Measurements from ENCODE around the gene EED.

EED gene

DNA sequence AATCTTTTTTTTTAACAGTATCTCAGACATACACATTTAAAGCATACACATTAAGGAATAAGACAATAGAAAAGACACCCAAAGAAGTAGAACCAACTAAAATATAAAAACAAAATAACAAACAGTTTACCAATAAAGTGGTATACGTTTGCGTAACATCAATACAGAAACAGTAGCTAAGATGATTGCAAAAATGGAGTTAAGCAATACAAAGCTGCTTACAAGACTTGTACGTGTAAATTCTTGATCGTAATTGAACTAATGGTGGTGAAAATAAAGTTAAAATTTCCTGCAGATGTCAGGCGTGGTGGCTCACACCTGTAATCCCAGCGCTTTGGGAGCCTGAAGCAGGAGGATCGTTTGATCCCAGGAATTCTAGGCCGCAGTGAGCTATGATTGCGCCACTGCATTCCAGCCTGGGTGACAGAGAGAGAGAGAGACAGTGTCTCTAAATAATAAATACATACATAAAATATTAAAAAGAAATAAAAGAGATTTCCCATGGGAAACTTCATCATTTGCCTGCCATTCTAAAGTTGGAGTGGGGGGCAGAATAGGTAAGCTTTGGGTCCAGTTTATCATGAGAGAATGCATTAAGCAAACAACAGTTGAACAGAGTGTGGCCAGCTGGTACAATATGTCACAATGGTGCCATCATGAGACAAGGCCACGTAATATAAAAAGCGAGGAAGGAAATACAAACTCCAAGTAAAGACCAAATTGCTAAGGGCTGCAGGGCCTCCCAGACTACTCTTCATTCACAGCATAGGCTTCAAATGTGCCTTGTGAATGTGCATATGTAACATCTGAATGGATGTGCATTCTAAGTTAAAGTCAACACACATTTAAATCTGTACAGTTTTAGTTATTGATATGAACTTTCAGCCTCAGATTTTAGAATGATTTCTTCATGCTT, 38.9 kb upstream of the EED start:
- H3K9ac ChIP-seq (ENCODE audit: low read depth in 1 of 2, low read length in 2 of 2): no peak overlapping the region
- H3K9me3 ChIP-seq (ENCODE audit: control insufficient read depth in 1 of 2, low read length in 2 of 2): no peaks in the 10 kb centered on the region
- H3K27me3 ChIP-seq (ENCODE audit: control insufficient read depth in 1 of 2, insufficient read depth in 2 of 2, low read length in 2 of 2): no peaks in the 10 kb centered on the region
- no peak overlapping the region for H3K27ac ChIP-seq (ENCODE audit: low read depth, low read length)
- no peaks in the 10 kb centered on the region for H3K36me3 ChIP-seq (ENCODE audit: control insufficient read depth in 1 of 2, insufficient read depth in 2 of 2, low read length in 2 of 2)
- no peak overlapping the region for H3K4me3 ChIP-seq (ENCODE audit: low read depth in 1 of 2, low read length in 2 of 2)
- peaks cover 0 to 4% of the 10 kb centered on the region in 2 donors for H3K4me1 ChIP-seq (ENCODE audit: control insufficient read depth in 1 of 2, insufficient read depth in 2 of 2, low read length in 2 of 2)

DNA sequence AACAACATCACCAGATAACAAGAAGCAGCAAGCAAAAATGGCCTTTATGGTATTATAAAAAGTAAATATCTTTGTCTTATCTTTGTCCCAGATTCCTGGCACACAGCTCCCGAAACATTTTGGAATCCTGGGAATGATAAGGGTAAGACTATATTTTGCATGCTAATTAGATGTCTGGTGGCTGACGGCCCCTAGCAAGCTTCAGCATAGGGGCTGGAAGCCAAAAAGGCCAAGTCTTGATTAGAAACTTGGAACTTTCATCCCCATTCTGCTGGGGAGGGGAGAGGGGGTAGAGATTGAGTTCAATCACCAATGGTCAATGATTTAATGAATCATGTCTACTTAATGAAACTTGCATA, 38.2 kb upstream of the EED start:
- peaks cover 0 to 4% of the 10 kb centered on the region in 2 donors for H3K4me1 ChIP-seq (ENCODE audit: control insufficient read depth in 1 of 2, insufficient read depth in 2 of 2, low read length in 2 of 2)
- no peak overlapping the region for H3K4me3 ChIP-seq (ENCODE audit: low read depth in 1 of 2, low read length in 2 of 2)
- no peaks in the 10 kb centered on the region for H3K36me3 ChIP-seq (ENCODE audit: control insufficient read depth in 1 of 2, insufficient read depth in 2 of 2, low read length in 2 of 2)
- no peaks in the 10 kb centered on the region for H3K27me3 ChIP-seq (ENCODE audit: control insufficient read depth in 1 of 2, insufficient read depth in 2 of 2, low read length in 2 of 2)
- H3K9me3 ChIP-seq (ENCODE audit: control insufficient read depth in 1 of 2, low read length in 2 of 2): no peaks in the 10 kb centered on the region
- H3K27ac ChIP-seq (ENCODE audit: low read depth, low read length): no peak overlapping the region
- H3K9ac ChIP-seq (ENCODE audit: low read depth in 1 of 2, low read length in 2 of 2): no peak overlapping the region

DNA sequence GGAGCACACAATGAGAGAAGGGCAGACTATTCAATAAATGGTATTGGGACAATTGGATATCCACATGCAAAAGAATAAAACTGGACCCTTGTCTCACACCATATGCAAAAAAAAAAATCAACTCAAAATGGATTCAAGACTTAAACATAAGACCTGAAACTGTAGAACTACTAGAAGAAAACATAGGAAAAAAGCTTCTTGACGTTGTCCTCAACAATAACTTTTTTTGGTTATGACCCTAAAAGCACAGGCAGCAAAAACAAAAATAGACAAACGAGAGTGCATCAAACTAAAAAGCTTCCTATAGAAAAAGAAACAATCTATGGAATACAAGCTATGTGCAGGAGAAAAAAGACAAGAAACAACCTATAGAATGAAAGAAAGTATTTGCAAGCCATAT, 37.1 kb upstream of the EED start:
- H3K9me3 ChIP-seq (ENCODE audit: control insufficient read depth in 1 of 2, low read length in 2 of 2): no peaks in the 10 kb centered on the region
- H3K4me1 ChIP-seq (ENCODE audit: control insufficient read depth in 1 of 2, insufficient read depth in 2 of 2, low read length in 2 of 2): no peaks in the 10 kb centered on the region
- H3K4me3 ChIP-seq (ENCODE audit: low read depth in 1 of 2, low read length in 2 of 2): no peak overlapping the region
- H3K27me3 ChIP-seq (ENCODE audit: control insufficient read depth in 1 of 2, insufficient read depth in 2 of 2, low read length in 2 of 2): no peaks in the 10 kb centered on the region
- no peak overlapping the region for H3K27ac ChIP-seq (ENCODE audit: low read depth, low read length)
- H3K9ac ChIP-seq (ENCODE audit: low read depth in 1 of 2, low read length in 2 of 2): no peak overlapping the region
- no peaks in the 10 kb centered on the region for H3K36me3 ChIP-seq (ENCODE audit: control insufficient read depth in 1 of 2, insufficient read depth in 2 of 2, low read length in 2 of 2)

DNA sequence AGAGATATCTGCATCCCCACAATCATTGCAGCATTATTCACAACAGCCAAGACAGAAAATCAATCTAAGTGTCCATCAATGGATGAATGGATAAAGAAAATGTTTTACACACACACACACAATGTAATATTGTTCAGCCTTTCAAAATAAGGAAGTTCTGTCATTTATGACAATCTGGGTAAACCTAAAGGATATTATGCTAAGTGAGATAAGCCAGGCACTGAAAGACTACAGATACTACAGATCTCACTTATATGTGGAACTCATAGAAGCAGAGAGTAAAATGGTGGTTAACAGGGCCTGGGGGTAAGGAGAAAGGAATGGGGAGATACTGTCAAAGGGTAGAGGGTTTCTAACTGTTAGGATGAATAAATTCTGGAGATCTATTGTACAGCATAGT, 36.0 kb upstream of the EED start:
- no peaks in the 10 kb centered on the region for H3K4me1 ChIP-seq (ENCODE audit: control insufficient read depth in 1 of 2, insufficient read depth in 2 of 2, low read length in 2 of 2)
- H3K9me3 ChIP-seq (ENCODE audit: control insufficient read depth in 1 of 2, low read length in 2 of 2): no peaks in the 10 kb centered on the region
- H3K9ac ChIP-seq (ENCODE audit: low read depth in 1 of 2, low read length in 2 of 2): no peak overlapping the region
- no peaks in the 10 kb centered on the region for H3K27me3 ChIP-seq (ENCODE audit: control insufficient read depth in 1 of 2, insufficient read depth in 2 of 2, low read length in 2 of 2)
- H3K27ac ChIP-seq (ENCODE audit: low read depth, low read length): no peak overlapping the region
- no peak overlapping the region for H3K4me3 ChIP-seq (ENCODE audit: low read depth in 1 of 2, low read length in 2 of 2)
- H3K36me3 ChIP-seq (ENCODE audit: control insufficient read depth in 1 of 2, insufficient read depth in 2 of 2, low read length in 2 of 2): no peaks in the 10 kb centered on the region

DNA sequence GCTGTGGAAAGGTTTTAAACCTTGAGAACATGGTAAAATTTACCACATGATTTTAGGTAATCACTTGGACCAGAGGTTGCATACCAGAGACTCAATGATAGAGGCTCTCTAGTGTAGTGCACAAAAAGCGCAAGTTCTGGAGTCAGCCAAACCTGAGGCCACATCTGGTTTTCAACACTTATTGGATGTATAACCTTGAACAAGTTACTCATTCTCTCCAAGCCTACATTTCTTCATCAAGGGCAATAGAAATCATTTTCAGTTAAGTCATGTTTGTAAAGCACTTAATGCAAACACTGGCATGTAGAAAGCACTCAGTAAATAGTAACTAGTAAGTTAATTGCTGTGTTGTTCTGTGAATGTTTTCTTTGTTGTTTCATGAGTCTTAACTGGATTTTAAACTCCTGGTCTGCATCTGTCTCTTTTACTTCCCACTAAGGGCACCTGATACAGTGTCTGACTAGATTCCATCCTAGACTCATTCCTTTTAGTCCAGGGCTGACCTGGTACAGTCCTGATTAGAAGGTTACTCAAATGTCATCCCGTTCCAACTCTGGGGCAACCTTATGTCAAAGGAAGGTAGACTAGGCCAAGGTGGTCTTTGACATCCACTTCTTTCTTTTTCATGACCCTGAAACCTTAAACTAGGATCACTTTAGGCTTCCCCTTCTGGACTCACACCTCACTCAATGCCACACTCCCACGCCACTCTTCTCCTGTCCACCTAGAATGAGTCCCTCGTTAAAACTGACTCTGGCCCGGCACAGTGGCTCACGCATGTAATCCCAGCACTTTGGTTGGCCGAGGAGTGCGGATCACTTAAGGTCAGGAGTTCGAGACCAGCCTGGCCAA, 34.5 kb upstream of the EED start:
- H3K4me1 ChIP-seq (ENCODE audit: control insufficient read depth in 1 of 2, insufficient read depth in 2 of 2, low read length in 2 of 2): no peaks in the 10 kb centered on the region
- H3K27me3 ChIP-seq (ENCODE audit: control insufficient read depth in 1 of 2, insufficient read depth in 2 of 2, low read length in 2 of 2): no peaks in the 10 kb centered on the region
- H3K4me3 ChIP-seq (ENCODE audit: low read depth in 1 of 2, low read length in 2 of 2): no peak overlapping the region
- H3K9me3 ChIP-seq (ENCODE audit: control insufficient read depth in 1 of 2, low read length in 2 of 2): no peaks in the 10 kb centered on the region
- H3K36me3 ChIP-seq (ENCODE audit: control insufficient read depth in 1 of 2, insufficient read depth in 2 of 2, low read length in 2 of 2): no peaks in the 10 kb centered on the region
- no peak overlapping the region for H3K9ac ChIP-seq (ENCODE audit: low read depth in 1 of 2, low read length in 2 of 2)
- no peak overlapping the region for H3K27ac ChIP-seq (ENCODE audit: low read depth, low read length)

DNA sequence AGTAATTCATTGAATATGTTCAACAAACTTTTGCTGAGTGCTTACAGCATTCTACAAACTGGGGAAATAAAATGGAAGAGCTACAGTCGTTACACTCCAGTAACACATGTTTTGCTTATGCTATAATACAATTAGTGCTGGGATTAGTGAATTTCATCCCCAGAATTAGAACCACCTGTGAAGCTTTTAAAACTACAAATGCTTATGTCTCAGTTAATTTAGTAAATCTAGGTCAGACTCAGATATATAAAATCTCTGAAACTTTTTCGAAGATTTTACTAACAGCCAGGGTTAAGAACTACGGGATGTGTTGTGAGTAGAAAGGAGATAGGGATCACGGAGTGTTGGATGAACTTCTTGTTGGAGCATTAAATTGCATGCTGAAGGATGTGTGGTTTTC, 33.7 kb upstream of the EED start:
- Histone ChIP-seq H3K9ac (ENCODE audit: low read depth in 1 of 2, low read length in 2 of 2) (no peak overlapping the region), H3K36me3 (ENCODE audit: control insufficient read depth in 1 of 2, insufficient read depth in 2 of 2, low read length in 2 of 2) (no peaks in the 10 kb centered on the region), H3K27ac (ENCODE audit: low read depth, low read length) (no peak overlapping the region), H3K9me3 (ENCODE audit: control insufficient read depth in 1 of 2, low read length in 2 of 2) (no peaks in the 10 kb centered on the region), H3K4me3 (ENCODE audit: low read depth in 1 of 2, low read length in 2 of 2) (no peak overlapping the region), H3K27me3 (ENCODE audit: control insufficient read depth in 1 of 2, insufficient read depth in 2 of 2, low read length in 2 of 2) (no peaks in the 10 kb centered on the region), H3K4me1 (ENCODE audit: control insufficient read depth in 1 of 2, insufficient read depth in 2 of 2, low read length in 2 of 2) (no peaks in the 10 kb centered on the region)

DNA sequence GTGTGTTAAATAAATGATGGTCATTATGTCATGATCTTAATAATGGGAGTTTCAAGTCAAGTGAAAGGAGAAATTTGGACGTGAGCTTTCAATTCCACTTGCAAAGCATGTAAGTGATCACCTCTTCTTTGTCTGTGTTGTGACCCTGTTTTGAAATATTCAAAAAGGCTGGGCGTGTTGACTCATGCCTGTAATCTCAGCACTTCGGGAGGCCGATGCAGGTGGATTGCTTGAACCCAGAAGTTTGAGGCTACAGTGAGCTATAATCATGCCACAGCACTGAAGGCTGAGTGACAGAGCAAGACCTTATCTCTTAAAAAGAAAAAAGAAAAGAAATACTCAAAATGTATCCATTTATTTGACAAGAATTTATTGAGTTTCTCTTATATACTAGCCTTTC, 32.9 kb upstream of the EED start:
- Histone ChIP-seq H3K27ac (ENCODE audit: low read depth, low read length) (no peak overlapping the region), H3K4me1 (ENCODE audit: control insufficient read depth in 1 of 2, insufficient read depth in 2 of 2, low read length in 2 of 2) (no peaks in the 10 kb centered on the region), H3K4me3 (ENCODE audit: low read depth in 1 of 2, low read length in 2 of 2) (no peak overlapping the region), H3K9ac (ENCODE audit: low read depth in 1 of 2, low read length in 2 of 2) (no peak overlapping the region), H3K36me3 (ENCODE audit: control insufficient read depth in 1 of 2, insufficient read depth in 2 of 2, low read length in 2 of 2) (no peaks in the 10 kb centered on the region), H3K27me3 (ENCODE audit: control insufficient read depth in 1 of 2, insufficient read depth in 2 of 2, low read length in 2 of 2) (no peaks in the 10 kb centered on the region), H3K9me3 (ENCODE audit: control insufficient read depth in 1 of 2, low read length in 2 of 2) (no peaks in the 10 kb centered on the region)

DNA sequence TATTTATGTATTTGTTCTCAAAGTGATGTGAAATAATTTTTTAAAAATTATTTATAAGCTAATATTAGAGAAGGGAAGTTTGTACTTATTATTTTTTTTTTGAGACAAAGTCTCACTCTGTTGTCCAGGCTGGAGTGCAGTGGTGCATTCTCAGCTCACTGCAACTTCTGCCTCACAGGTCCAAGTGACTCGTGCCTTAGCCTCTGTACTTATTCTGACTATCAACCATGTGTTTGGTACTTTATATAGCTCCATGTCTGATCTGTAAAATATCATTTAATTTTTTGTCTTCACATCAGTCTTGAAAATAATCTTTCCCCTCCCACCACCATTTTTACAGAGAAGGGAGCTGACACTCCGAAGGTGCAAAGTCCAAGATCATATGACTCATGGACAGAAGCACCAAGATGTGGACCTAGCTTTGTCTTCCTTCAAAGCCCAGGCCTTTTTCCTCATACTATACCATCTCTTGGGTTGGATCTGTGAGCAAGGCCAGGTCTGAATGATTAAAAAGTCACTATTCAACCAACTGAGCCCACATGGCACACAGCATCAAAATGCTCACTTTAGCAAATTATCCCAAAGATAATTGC, 32.4 kb upstream of the EED start:
- Histone ChIP-seq H3K27me3 (ENCODE audit: control insufficient read depth in 1 of 2, insufficient read depth in 2 of 2, low read length in 2 of 2) (no peaks in the 10 kb centered on the region), H3K9ac (ENCODE audit: low read depth in 1 of 2, low read length in 2 of 2) (no peak overlapping the region), H3K27ac (ENCODE audit: low read depth, low read length) (no peak overlapping the region), H3K4me1 (ENCODE audit: control insufficient read depth in 1 of 2, insufficient read depth in 2 of 2, low read length in 2 of 2) (no peaks in the 10 kb centered on the region), H3K36me3 (ENCODE audit: control insufficient read depth in 1 of 2, insufficient read depth in 2 of 2, low read length in 2 of 2) (no peaks in the 10 kb centered on the region), H3K4me3 (ENCODE audit: low read depth in 1 of 2, low read length in 2 of 2) (no peak overlapping the region), H3K9me3 (ENCODE audit: control insufficient read depth in 1 of 2, low read length in 2 of 2) (no peaks in the 10 kb centered on the region)

DNA sequence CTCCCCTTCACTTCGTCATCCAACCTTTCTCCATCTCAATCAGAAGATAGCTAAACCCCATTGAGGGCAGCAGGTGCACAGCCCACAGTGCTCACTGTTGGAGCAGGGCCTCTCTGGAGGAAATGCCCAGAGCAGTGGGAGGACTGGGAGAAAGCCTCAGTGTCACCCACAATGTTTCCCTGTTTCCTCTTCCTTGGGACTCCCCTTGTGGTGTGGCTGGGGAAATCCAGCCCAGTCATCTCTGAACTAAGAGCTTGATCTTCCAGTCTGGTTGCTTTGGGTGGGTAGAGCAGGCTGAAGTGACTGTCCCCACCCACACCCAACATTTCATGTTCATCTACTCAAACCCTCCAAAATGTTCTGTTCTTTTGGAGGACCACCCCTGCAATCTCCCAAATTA, 29.8 kb upstream of the EED start:
- H3K27me3 ChIP-seq (ENCODE audit: control insufficient read depth in 1 of 2, insufficient read depth in 2 of 2, low read length in 2 of 2): no peaks in the 10 kb centered on the region
- H3K27ac ChIP-seq (ENCODE audit: low read depth, low read length): no peak overlapping the region
- peaks cover 0 to 7% of the 10 kb centered on the region in 2 donors for H3K4me1 ChIP-seq (ENCODE audit: control insufficient read depth in 1 of 2, insufficient read depth in 2 of 2, low read length in 2 of 2)
- no peaks in the 10 kb centered on the region for H3K9me3 ChIP-seq (ENCODE audit: control insufficient read depth in 1 of 2, low read length in 2 of 2)
- H3K36me3 ChIP-seq (ENCODE audit: control insufficient read depth in 1 of 2, insufficient read depth in 2 of 2, low read length in 2 of 2): no peaks in the 10 kb centered on the region
- H3K4me3 ChIP-seq (ENCODE audit: low read depth in 1 of 2, low read length in 2 of 2): no peak overlapping the region
- H3K9ac ChIP-seq (ENCODE audit: low read depth in 1 of 2, low read length in 2 of 2): no peak overlapping the region
